Measurements from ENCODE around the gene EDAR.
A peak's percentile ranks its signal among the peaks of the same experiment; 100 is the strongest.

The EDAR gene

DNA sequence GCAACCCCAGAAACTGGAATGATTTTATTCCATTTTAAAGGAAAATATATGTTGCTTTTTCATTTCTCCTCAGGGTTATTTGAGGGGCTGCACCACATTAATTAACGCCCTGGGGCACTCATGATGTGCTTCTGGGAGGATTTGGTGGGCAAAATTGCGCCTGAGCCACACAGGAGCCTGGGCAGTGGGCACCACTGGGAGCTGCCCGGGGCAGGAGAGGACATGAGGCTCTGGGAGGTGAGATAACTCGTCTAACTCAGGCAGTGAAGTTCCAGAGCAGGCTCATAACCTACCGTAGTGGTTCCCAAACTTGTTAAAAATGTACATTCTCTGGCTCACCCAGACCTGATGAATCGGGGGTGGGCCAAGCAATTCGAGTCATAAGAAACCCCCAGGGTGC is 68.3 kb downstream of the EDAR start:
- no peak for ATAC-seq
- DNase-seq (ENCODE audit: low spot score in 2 of 2) = no peak
- Mint-ChIP-seq H3K4me1 (no peaks in the 10 kb centered on the region), H3K36me3 (no peaks in the 10 kb centered on the region), H3K4me3 (no peak overlapping the region), H3K27ac (no peak overlapping the region), H3K9me3 (no peaks in the 10 kb centered on the region)

- Mint-ChIP-seq H3K4me3 (no peak overlapping the region), H3K4me1 (no peaks in the 10 kb centered on the region), H3K36me3 (no peaks in the 10 kb centered on the region), H3K9me3 (no peaks in the 10 kb centered on the region), H3K27ac (no peak overlapping the region)
- no peak for ATAC-seq
- no peak for DNase-seq (ENCODE audit: low spot score in 2 of 2)
Measured at GRCh38 chr2:108919571-108920373, 69.2 kb downstream of the EDAR start.

- ATAC-seq = no peak
Measured at GRCh38 chr2:108918941-108919341, 70.1 kb downstream of the EDAR start.

GRCh38 chr2:108918156-108918874 is 70.7 kb downstream of the EDAR start:
- DNase-seq (ENCODE audit: low spot score in 2 of 2) = no peak
- H3K4me1 Mint-ChIP-seq = no peaks in the 10 kb centered on the region
- ATAC-seq = no peak
- no peak overlapping the region for H3K4me3 Mint-ChIP-seq
- H3K36me3 Mint-ChIP-seq = no peaks in the 10 kb centered on the region
- no peaks in the 10 kb centered on the region for H3K9me3 Mint-ChIP-seq
- no peak overlapping the region for H3K27ac Mint-ChIP-seq

More at GRCh38 chr2:108918941-108919341, 70.1 kb downstream of the EDAR start:
- H3K27ac Mint-ChIP-seq = no peak overlapping the region
- no peak for DNase-seq (ENCODE audit: low spot score in 2 of 2)
- no peaks in the 10 kb centered on the region for H3K4me1 Mint-ChIP-seq
- H3K4me3 Mint-ChIP-seq = no peak overlapping the region
- H3K9me3 Mint-ChIP-seq = no peaks in the 10 kb centered on the region
- no peaks in the 10 kb centered on the region for H3K36me3 Mint-ChIP-seq

GRCh38 chr2:108917526-108917925 is 71.5 kb downstream of the EDAR start:
- DNase-seq (ENCODE audit: low spot score in 2 of 2) = no peak
- Mint-ChIP-seq H3K9me3 (no peaks in the 10 kb centered on the region), H3K4me3 (no peak overlapping the region), H3K27ac (no peak overlapping the region), H3K36me3 (no peaks in the 10 kb centered on the region), H3K4me1 (no peaks in the 10 kb centered on the region)
- no peak for ATAC-seq

GRCh38 chr2:108916796-108917421 is 72.1 kb downstream of the EDAR start:
- DNase-seq (ENCODE audit: low spot score in 2 of 2) = no peak
- Mint-ChIP-seq H3K9me3 (no peaks in the 10 kb centered on the region), H3K4me3 (no peak overlapping the region), H3K27ac (no peak overlapping the region), H3K36me3 (no peaks in the 10 kb centered on the region), H3K4me1 (no peaks in the 10 kb centered on the region)
- no peak for ATAC-seq

DNA sequence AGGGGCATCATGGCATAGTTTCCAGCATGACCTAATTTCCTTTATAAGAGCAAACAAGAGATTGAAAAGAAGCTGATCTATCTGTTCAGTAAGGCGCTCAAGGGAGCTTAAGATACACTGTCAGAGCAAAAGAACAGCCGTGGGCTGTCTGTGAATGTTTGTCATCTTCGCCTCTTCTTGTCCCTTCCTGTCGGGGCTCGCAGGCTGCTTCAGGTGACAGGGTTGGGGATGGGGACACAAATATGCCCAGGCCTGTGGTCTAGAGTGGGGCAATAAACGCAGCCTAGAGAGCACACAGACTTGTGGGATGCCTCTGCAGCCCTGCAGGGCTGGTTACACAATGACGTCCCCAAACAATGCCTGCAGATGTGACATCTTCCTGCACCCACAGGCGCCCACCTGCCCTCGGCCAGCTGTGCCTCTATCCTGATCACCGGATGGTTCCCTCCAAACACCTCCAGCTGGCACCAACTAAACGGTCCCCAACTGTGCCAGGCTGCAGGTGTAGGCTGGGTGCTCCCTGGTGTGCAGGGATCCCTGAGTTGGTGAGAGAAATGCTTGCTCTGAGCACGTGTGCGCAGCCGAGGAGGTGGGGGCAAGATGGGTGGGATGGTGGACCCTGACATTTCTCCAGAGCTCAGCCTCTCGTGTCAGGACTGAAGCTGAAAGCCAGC is 72.8 kb downstream of the EDAR start:
- Mint-ChIP-seq H3K4me3 (no peak overlapping the region), H3K27ac (no peak overlapping the region), H3K4me1 (no peaks in the 10 kb centered on the region), H3K36me3 (no peaks in the 10 kb centered on the region), H3K9me3 (no peaks in the 10 kb centered on the region)
- ATAC-seq = peak; percentile 11
- no peak for DNase-seq (ENCODE audit: low spot score in 2 of 2)

DNA sequence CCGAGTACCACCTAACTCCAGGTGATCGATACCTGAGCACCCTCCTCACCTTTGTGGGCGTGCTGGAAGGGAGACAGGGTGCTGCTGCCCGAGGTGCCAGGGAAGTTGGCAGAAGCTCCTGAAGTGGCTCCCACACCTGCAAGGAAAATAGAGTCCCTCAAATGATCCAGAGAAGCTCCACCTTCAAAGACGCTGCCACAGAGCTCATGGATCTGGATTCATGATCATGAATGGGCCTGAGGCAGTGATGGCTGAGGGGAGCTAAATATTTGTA is 76.5 kb downstream of the EDAR start:
- peak in 1 of 2 donors; percentile 26 for DNase-seq (ENCODE audit: low spot score in 2 of 2)
- H3K4me1 Mint-ChIP-seq = no peaks in the 10 kb centered on the region
- H3K9me3 Mint-ChIP-seq = no peaks in the 10 kb centered on the region
- H3K27ac Mint-ChIP-seq = no peak overlapping the region
- H3K36me3 Mint-ChIP-seq = no peaks in the 10 kb centered on the region
- ATAC-seq = no peak
- no peak overlapping the region for H3K4me3 Mint-ChIP-seq

- Mint-ChIP-seq H3K4me3 (no peak overlapping the region), H3K9me3 (no peaks in the 10 kb centered on the region), H3K4me1 (no peaks in the 10 kb centered on the region), H3K27ac (no peak overlapping the region), H3K36me3 (no peaks in the 10 kb centered on the region)
- DNase-seq (ENCODE audit: low spot score in 2 of 2) (peak in 1 of 2 donors; percentile 22), ATAC-seq (no peak)
Measured at GRCh38 chr2:108911807-108912628, 77.0 kb downstream of the EDAR start.

DNA sequence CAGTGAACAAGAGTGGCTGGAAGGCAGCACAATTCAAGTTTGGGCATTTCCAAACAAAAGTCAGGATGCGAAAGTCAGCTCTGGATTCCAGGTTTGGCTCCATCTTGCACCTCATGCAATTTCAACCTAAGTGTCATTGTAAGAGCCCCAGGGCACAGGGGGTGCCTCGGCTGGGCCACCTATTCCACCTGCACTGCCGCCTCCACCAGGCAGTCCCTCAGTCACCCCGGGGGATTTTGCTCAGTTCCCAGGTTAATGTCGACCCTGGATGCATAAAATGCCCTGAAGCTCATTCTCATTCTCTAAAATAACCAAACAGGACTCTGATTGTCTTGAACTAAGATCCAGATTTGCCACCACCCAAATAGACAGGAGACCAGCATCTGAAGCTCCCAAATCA is 77.6 kb downstream of the EDAR start:
- Mint-ChIP-seq H3K27ac (no peak overlapping the region), H3K4me1 (no peaks in the 10 kb centered on the region), H3K36me3 (no peaks in the 10 kb centered on the region), H3K9me3 (no peaks in the 10 kb centered on the region), H3K4me3 (no peak overlapping the region)
- no peak for ATAC-seq
- peak in 1 of 2 donors; percentile 12 for DNase-seq (ENCODE audit: low spot score in 2 of 2)

DNA sequence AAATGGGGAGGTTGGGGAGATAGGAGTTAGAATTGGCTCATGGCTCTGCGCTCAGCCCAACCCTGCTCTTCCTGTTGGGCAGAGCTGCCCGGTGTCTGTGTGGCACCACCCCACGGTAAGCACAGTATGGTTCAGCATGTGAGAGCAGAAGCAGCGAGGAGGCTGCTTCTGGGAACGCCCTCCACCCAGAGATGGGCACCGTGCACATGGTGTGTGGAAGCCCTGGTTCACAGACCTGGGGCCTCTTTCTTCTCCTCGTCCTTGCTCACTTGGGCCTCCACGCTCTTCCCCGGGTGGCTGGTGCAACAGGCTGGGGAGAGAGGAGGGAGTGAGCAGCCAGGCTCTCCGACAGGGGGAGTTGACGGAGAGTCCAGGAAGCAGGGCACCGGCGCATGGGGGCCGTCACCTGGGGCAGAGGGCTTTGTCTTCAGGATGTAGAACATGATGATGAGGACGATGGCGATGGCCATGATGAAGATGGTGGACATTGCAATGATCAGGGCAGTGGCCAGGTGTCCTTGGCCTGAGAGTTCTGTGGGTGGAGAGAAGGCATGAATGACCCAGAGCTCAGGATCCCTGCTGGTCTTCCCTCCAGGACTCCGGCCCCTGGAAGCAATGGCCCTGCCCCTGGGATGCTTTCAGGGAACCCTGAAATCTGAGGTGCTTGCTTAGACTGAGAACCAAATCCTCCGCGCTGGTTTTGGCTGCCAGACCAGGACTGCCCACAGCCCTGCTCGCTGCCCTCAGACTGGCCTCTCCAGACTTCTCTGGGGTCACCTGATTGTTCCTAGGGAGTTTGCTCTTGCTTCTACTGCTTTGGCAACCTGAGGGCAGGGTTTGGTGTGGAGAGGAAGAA is 78.3 kb downstream of the EDAR start:
- Mint-ChIP-seq H3K36me3 (no peaks in the 10 kb centered on the region), H3K9me3 (no peaks in the 10 kb centered on the region), H3K4me3 (no peak overlapping the region), H3K4me1 (no peaks in the 10 kb centered on the region), H3K27ac (no peak overlapping the region)
- ATAC-seq (peak; percentile 17), DNase-seq (ENCODE audit: low spot score in 2 of 2) (peak in 1 of 2 donors; percentile 32)

DNA sequence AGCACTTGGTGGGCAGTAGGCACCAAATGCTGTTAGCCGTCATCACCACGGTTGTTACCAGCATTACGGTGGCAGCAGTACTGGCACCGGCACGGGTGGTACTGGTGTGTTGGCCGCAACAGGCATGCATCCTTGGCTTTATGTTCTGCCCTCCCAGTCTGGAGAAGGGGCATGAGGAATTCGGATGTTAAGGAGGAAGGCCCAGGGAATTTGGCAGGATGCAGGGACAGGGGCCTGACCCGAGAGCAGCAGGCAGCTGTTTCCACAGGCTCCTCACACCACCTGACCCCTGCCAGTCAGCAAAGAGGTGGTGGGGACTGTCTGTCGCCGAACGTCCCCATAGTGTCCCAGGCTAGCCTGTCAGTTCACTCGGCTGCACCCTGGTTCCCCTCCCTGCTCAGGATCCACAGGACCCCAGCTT is 79.0 kb downstream of the EDAR start:
- Mint-ChIP-seq H3K4me1 (no peaks in the 10 kb centered on the region), H3K36me3 (no peaks in the 10 kb centered on the region), H3K9me3 (no peaks in the 10 kb centered on the region), H3K4me3 (no peak overlapping the region), H3K27ac (no peak overlapping the region)
- ATAC-seq (no peak), DNase-seq (ENCODE audit: low spot score in 2 of 2) (peak in 1 of 2 donors; percentile 18)

GRCh38 chr2:108909275-108909823 is 79.7 kb downstream of the EDAR start:
- no peak for ATAC-seq
- H3K4me3 Mint-ChIP-seq = no peak overlapping the region
- DNase-seq (ENCODE audit: low spot score in 2 of 2) = no peak
- no peaks in the 10 kb centered on the region for H3K36me3 Mint-ChIP-seq
- no peak overlapping the region for H3K27ac Mint-ChIP-seq
- no peaks in the 10 kb centered on the region for H3K9me3 Mint-ChIP-seq
- no peaks in the 10 kb centered on the region for H3K4me1 Mint-ChIP-seq

- peak in 1 of 2 donors; percentile 36 for DNase-seq (ENCODE audit: low spot score in 2 of 2)
- Mint-ChIP-seq H3K36me3 (no peaks in the 10 kb centered on the region), H3K27ac (no peak overlapping the region), H3K9me3 (no peaks in the 10 kb centered on the region), H3K4me3 (no peak overlapping the region), H3K4me1 (no peaks in the 10 kb centered on the region)
- ATAC-seq = no peak
Measured at GRCh38 chr2:108908713-108909070, 80.3 kb downstream of the EDAR start.

Measured in stimulated activated effector memory CD8-positive, alpha-beta T cell treated with anti-CD3 and anti-CD28 coated beads, Interleukin-12 subunit alpha, Interleukin-12 subunit beta, amount 100 ng/mL, for 72 hours (primary cell).